Activated naive CD8-positive, alpha-beta T cell treated with anti-CD3 and anti-CD28 coated beads for 36 hours (primary cell): ENCODE data around the gene TYRP1. TPM values are rescaled to one million over a fixed set of nuclear protein-coding genes. Genes with fewer than 3 reads are reported as not detected.

ENCODE experiments used
- DNase-seq: peaks from one replicate; pipeline ENCODE4 v3.0.0; 2021
- H3K27ac Mint-ChIP-seq: one replicate; pipeline ENCODE4 v1.8.0; 2022; ENCODE audit warnings: mild to moderate bottlenecking, moderate library complexity, mixed read lengths
- H3K27me3 Mint-ChIP-seq: one replicate; pipeline ENCODE4 v1.8.0; 2022; ENCODE audit warnings: mild to moderate bottlenecking, mixed read lengths
- H3K36me3 Mint-ChIP-seq: one replicate; pipeline ENCODE4 v1.8.0; 2021; ENCODE audit warnings: mild to moderate bottlenecking, mixed read lengths
- H3K4me1 Mint-ChIP-seq: one replicate; pipeline ENCODE4 v1.8.0; 2021; ENCODE audit warnings: mixed read lengths
- H3K4me3 Mint-ChIP-seq: one replicate; pipeline ENCODE4 v1.8.0; 2022; ENCODE audit warnings: mild to moderate bottlenecking, moderate library complexity, mixed read lengths
- H3K9me3 Mint-ChIP-seq: one replicate; pipeline ENCODE4 v1.8.0; 2022; ENCODE audit warnings: mixed read lengths
- total RNA-seq, 2 experiments: library from RNA; stranded (reverse); gene quantifications; one replicate each; pipeline ENCODE4 v1.2.3, GENCODE V29; 2021

Gene TYRP1
- total RNA-seq, 2 experiments from 2014 or later, result not detected

- no peak overlapping the region for H3K27ac Mint-ChIP-seq
- peaks cover 1% of the 10 kb centered on the region for H3K9me3 Mint-ChIP-seq
- no peaks in the 10 kb centered on the region for H3K36me3 Mint-ChIP-seq
- H3K4me3 Mint-ChIP-seq, result no peak overlapping the region
- no peaks in the 10 kb centered on the region for H3K27me3 Mint-ChIP-seq
- no peak for DNase-seq
- H3K4me1 Mint-ChIP-seq, result no peaks in the 10 kb centered on the region
Measured at GRCh38 chr9:12708562-12709298, 15.5 kb downstream of the TYRP1 start.

- no peak for DNase-seq
- peaks cover 1% of the 10 kb centered on the region for H3K9me3 Mint-ChIP-seq
- H3K4me1 Mint-ChIP-seq, result no peaks in the 10 kb centered on the region
- H3K36me3 Mint-ChIP-seq, result no peaks in the 10 kb centered on the region
- H3K27me3 Mint-ChIP-seq, result no peaks in the 10 kb centered on the region
- H3K27ac Mint-ChIP-seq, result no peak overlapping the region
- no peak overlapping the region for H3K4me3 Mint-ChIP-seq
Measured at GRCh38 chr9:12712532-12712931, 19.3 kb downstream of the TYRP1 start.

GRCh38 chr9:12715268-12715667, 22.1 kb downstream of the TYRP1 start:
- Mint-ChIP-seq H3K27me3 (no peaks in the 10 kb centered on the region), H3K4me3 (no peak overlapping the region), H3K4me1 (no peaks in the 10 kb centered on the region), H3K27ac (no peak overlapping the region), H3K9me3 (peaks cover 1% of the 10 kb centered on the region), H3K36me3 (no peaks in the 10 kb centered on the region)
- no peak for DNase-seq

- H3K4me1 Mint-ChIP-seq, result no peaks in the 10 kb centered on the region
- no peaks in the 10 kb centered on the region for H3K27me3 Mint-ChIP-seq
- no peak overlapping the region for H3K4me3 Mint-ChIP-seq
- no peaks in the 10 kb centered on the region for H3K36me3 Mint-ChIP-seq
- H3K27ac Mint-ChIP-seq, result no peak overlapping the region
- H3K9me3 Mint-ChIP-seq, result peaks cover 1% of the 10 kb centered on the region
- no peak for DNase-seq
Measured at GRCh38 chr9:12716823-12717600, 23.8 kb downstream of the TYRP1 start.

GRCh38 chr9:12717907-12718306, 24.7 kb downstream of the TYRP1 start:
- Mint-ChIP-seq H3K9me3 (no peaks in the 10 kb centered on the region), H3K27me3 (no peaks in the 10 kb centered on the region), H3K27ac (no peak overlapping the region), H3K4me3 (no peak overlapping the region), H3K4me1 (no peaks in the 10 kb centered on the region), H3K36me3 (no peaks in the 10 kb centered on the region)
- DNase-seq, result no peak

GRCh38 chr9:12718482-12719026, 25.4 kb downstream of the TYRP1 start:
- no peaks in the 10 kb centered on the region for H3K36me3 Mint-ChIP-seq
- peaks cover 3% of the 10 kb centered on the region for H3K9me3 Mint-ChIP-seq
- no peak overlapping the region for H3K27ac Mint-ChIP-seq
- H3K4me1 Mint-ChIP-seq, result no peaks in the 10 kb centered on the region
- H3K4me3 Mint-ChIP-seq, result no peak overlapping the region
- DNase-seq, result no peak
- no peaks in the 10 kb centered on the region for H3K27me3 Mint-ChIP-seq

GRCh38 chr9:12719431-12719830, 26.2 kb downstream of the TYRP1 start:
- DNase-seq, result no peak
- Mint-ChIP-seq H3K9me3 (peaks cover 3% of the 10 kb centered on the region), H3K36me3 (no peaks in the 10 kb centered on the region), H3K27me3 (no peaks in the 10 kb centered on the region), H3K4me1 (no peaks in the 10 kb centered on the region), H3K4me3 (no peak overlapping the region), H3K27ac (no peak overlapping the region)

GRCh38 chr9:12720551-12720950, 27.4 kb downstream of the TYRP1 start:
- Mint-ChIP-seq H3K36me3 (no peaks in the 10 kb centered on the region), H3K4me3 (no peak overlapping the region), H3K27me3 (no peaks in the 10 kb centered on the region), H3K4me1 (no peaks in the 10 kb centered on the region), H3K27ac (no peak overlapping the region), H3K9me3 (peaks cover 3% of the 10 kb centered on the region)
- no peak for DNase-seq

GRCh38 chr9:12722131-12722530, 28.9 kb downstream of the TYRP1 start:
- H3K4me3 Mint-ChIP-seq, result no peak overlapping the region
- no peaks in the 10 kb centered on the region for H3K4me1 Mint-ChIP-seq

GRCh38 chr9:12723409-12724028, 30.3 kb downstream of the TYRP1 start:
- peaks cover 5% of the 10 kb centered on the region for H3K9me3 Mint-ChIP-seq
- H3K36me3 Mint-ChIP-seq, result no peaks in the 10 kb centered on the region
- DNase-seq, result no peak
- H3K4me1 Mint-ChIP-seq, result no peaks in the 10 kb centered on the region
- H3K4me3 Mint-ChIP-seq, result no peak overlapping the region
- no peak overlapping the region for H3K27ac Mint-ChIP-seq
- no peaks in the 10 kb centered on the region for H3K27me3 Mint-ChIP-seq

More at GRCh38 chr9:12722131-12722530, 28.9 kb downstream of the TYRP1 start:
- Mint-ChIP-seq H3K27ac (no peak overlapping the region), H3K36me3 (no peaks in the 10 kb centered on the region), H3K9me3 (peaks cover 3% of the 10 kb centered on the region), H3K27me3 (no peaks in the 10 kb centered on the region)
- DNase-seq, result no peak

GRCh38 chr9:12726795-12727194, 33.6 kb downstream of the TYRP1 start:
- H3K4me1 Mint-ChIP-seq, result no peaks in the 10 kb centered on the region
- H3K4me3 Mint-ChIP-seq, result no peak overlapping the region
- DNase-seq, result no peak
- H3K27ac Mint-ChIP-seq, result no peak overlapping the region
- no peaks in the 10 kb centered on the region for H3K27me3 Mint-ChIP-seq
- H3K36me3 Mint-ChIP-seq, result no peaks in the 10 kb centered on the region
- H3K9me3 Mint-ChIP-seq, result peaks cover 7% of the 10 kb centered on the region

GRCh38 chr9:12730198-12730597, 37.0 kb downstream of the TYRP1 start:
- Mint-ChIP-seq H3K27me3 (no peaks in the 10 kb centered on the region), H3K27ac (no peak overlapping the region), H3K4me3 (no peak overlapping the region), H3K36me3 (no peaks in the 10 kb centered on the region), H3K9me3 (peaks cover 12% of the 10 kb centered on the region), H3K4me1 (no peaks in the 10 kb centered on the region)
- no peak for DNase-seq

GRCh38 chr9:12730927-12731326, 37.7 kb downstream of the TYRP1 start:
- H3K36me3 Mint-ChIP-seq, result no peaks in the 10 kb centered on the region
- peaks cover 15% of the 10 kb centered on the region for H3K9me3 Mint-ChIP-seq
- H3K27ac Mint-ChIP-seq, result no peak overlapping the region
- H3K27me3 Mint-ChIP-seq, result no peaks in the 10 kb centered on the region
- no peak overlapping the region for H3K4me3 Mint-ChIP-seq
- no peaks in the 10 kb centered on the region for H3K4me1 Mint-ChIP-seq
- DNase-seq, result no peak

- Mint-ChIP-seq H3K27ac (no peak overlapping the region), H3K4me1 (no peaks in the 10 kb centered on the region), H3K27me3 (no peaks in the 10 kb centered on the region), H3K4me3 (no peak overlapping the region), H3K9me3 (peaks cover 13% of the 10 kb centered on the region), H3K36me3 (no peaks in the 10 kb centered on the region)
- no peak for DNase-seq
Measured at GRCh38 chr9:12732971-12733370, 39.8 kb downstream of the TYRP1 start.

- Mint-ChIP-seq H3K4me1 (no peaks in the 10 kb centered on the region), H3K36me3 (no peaks in the 10 kb centered on the region), H3K4me3 (no peak overlapping the region), H3K27me3 (no peaks in the 10 kb centered on the region), H3K27ac (no peak overlapping the region), H3K9me3 (peaks cover 13% of the 10 kb centered on the region)
- no peak for DNase-seq
Measured at GRCh38 chr9:12735665-12736064, 42.5 kb downstream of the TYRP1 start.
